ENCODE results near the gene TXNL4B.

GRCh38 chr16:72084445-72084844 lies 9.0 kb downstream of the TXNL4B start:
- TF ChIP-seq, protein P1, sequence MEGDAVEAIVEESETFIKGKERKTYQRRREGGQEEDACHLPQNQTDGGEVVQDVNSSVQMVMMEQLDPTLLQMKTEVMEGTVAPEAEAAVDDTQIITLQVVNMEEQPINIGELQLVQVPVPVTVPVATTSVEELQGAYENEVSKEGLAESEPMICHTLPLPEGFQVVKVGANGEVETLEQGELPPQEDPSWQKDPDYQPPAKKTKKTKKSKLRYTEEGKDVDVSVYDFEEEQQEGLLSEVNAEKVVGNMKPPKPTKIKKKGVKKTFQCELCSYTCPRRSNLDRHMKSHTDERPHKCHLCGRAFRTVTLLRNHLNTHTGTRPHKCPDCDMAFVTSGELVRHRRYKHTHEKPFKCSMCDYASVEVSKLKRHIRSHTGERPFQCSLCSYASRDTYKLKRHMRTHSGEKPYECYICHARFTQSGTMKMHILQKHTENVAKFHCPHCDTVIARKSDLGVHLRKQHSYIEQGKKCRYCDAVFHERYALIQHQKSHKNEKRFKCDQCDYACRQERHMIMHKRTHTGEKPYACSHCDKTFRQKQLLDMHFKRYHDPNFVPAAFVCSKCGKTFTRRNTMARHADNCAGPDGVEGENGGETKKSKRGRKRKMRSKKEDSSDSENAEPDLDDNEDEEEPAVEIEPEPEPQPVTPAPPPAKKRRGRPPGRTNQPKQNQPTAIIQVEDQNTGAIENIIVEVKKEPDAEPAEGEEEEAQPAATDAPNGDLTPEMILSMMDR (IDR thresholded peaks at IDR 0.05; ENCODE audit: low read depth, low read length) = no peak
- no peak for TF ChIP-seq POLR2A (IDR thresholded peaks at IDR 0.05; ENCODE audit: extremely low read depth, insufficient read length)
- TF ChIP-seq, protein P2, sequence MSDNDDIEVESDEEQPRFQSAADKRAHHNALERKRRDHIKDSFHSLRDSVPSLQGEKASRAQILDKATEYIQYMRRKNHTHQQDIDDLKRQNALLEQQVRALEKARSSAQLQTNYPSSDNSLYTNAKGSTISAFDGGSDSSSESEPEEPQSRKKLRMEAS (IDR thresholded peaks at IDR 0.05; ENCODE audit: low read depth, low read length) = no peak
- TF ChIP-seq MYC (IDR thresholded peaks at IDR 0.05; ENCODE audit: low read depth, low read length) = no peak
